ENCODE measurements around the gene FAM124B. TPM values are rescaled to one million over a fixed set of nuclear protein-coding genes. Genes with fewer than 3 reads are reported as not detected.

Gene FAM124B
- total RNA-seq, 1 donor from 2014 or later: 13.3 TPM

- no peak overlapping the region for H3K27ac ChIP-seq
- no peak for DNase-seq (ENCODE audit: low spot score in 2 of 2)
- intact Hi-C loops (cut with DNase I): no loop called here
- TF ChIP-seq, protein P1, sequence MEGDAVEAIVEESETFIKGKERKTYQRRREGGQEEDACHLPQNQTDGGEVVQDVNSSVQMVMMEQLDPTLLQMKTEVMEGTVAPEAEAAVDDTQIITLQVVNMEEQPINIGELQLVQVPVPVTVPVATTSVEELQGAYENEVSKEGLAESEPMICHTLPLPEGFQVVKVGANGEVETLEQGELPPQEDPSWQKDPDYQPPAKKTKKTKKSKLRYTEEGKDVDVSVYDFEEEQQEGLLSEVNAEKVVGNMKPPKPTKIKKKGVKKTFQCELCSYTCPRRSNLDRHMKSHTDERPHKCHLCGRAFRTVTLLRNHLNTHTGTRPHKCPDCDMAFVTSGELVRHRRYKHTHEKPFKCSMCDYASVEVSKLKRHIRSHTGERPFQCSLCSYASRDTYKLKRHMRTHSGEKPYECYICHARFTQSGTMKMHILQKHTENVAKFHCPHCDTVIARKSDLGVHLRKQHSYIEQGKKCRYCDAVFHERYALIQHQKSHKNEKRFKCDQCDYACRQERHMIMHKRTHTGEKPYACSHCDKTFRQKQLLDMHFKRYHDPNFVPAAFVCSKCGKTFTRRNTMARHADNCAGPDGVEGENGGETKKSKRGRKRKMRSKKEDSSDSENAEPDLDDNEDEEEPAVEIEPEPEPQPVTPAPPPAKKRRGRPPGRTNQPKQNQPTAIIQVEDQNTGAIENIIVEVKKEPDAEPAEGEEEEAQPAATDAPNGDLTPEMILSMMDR (IDR thresholded peaks at IDR 0.05): no peak
- no peaks in the 10 kb centered on the region for H3K36me3 ChIP-seq
- no peaks in the 10 kb centered on the region for H3K9me3 ChIP-seq
- H3K4me3 ChIP-seq: no peak overlapping the region
- no peaks in the 10 kb centered on the region for H3K27me3 ChIP-seq
- no peaks in the 10 kb centered on the region for H3K4me1 ChIP-seq
These were observed 24.7 kb upstream of the FAM124B start for GRCh38 chr2:224426656-224427055.

DNA sequence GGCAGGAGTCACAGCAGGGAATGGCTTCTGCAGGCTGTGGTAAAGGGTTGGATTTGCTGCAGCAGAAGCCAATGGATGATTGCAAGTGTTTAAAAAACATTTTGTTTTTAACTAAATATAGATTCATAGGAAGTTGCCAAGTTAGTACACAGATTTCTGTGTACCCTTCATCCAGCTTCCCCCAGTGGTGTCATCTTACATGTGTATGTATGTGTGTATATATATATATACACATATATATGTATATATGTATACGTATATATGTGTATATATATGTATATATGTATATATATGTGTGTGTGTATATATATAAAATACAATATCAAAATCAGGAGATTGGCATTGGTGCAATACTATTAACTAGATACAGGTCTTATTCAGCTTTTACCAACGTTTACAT lies 19.2 kb upstream of the FAM124B start:
- H3K4me3 ChIP-seq: no peak overlapping the region
- no peaks in the 10 kb centered on the region for H3K36me3 ChIP-seq
- intact Hi-C loops (cut with DNase I): no loop called here
- TF ChIP-seq, protein P1 (IDR thresholded peaks at IDR 0.05): no peak
- no peaks in the 10 kb centered on the region for H3K27me3 ChIP-seq
- no peak overlapping the region for H3K27ac ChIP-seq
- no peaks in the 10 kb centered on the region for H3K4me1 ChIP-seq
- no peak for DNase-seq (ENCODE audit: low spot score in 2 of 2)
- H3K9me3 ChIP-seq: no peaks in the 10 kb centered on the region

GRCh38 chr2:224417947-224418346 lies 16.0 kb upstream of the FAM124B start:
- intact Hi-C loops (cut with DNase I): no loop called here
- TF ChIP-seq, protein P1 (IDR thresholded peaks at IDR 0.05): no peak
- Histone ChIP-seq H3K4me1 (no peaks in the 10 kb centered on the region), H3K27me3 (no peaks in the 10 kb centered on the region), H3K36me3 (no peaks in the 10 kb centered on the region), H3K27ac (no peak overlapping the region), H3K9me3 (no peaks in the 10 kb centered on the region), H3K4me3 (no peak overlapping the region)
- no peak for DNase-seq (ENCODE audit: low spot score in 2 of 2)

- no peak for DNase-seq (ENCODE audit: low spot score in 2 of 2)
- Histone ChIP-seq H3K36me3 (no peaks in the 10 kb centered on the region), H3K4me1 (no peaks in the 10 kb centered on the region), H3K27ac (no peak overlapping the region), H3K4me3 (no peak overlapping the region), H3K27me3 (no peaks in the 10 kb centered on the region), H3K9me3 (no peaks in the 10 kb centered on the region)
- TF ChIP-seq, protein P1 (IDR thresholded peaks at IDR 0.05): no peak
- intact Hi-C loops (cut with DNase I): no loop called here
These were observed 15.4 kb upstream of the FAM124B start for GRCh38 chr2:224417361-224417729.

DNA sequence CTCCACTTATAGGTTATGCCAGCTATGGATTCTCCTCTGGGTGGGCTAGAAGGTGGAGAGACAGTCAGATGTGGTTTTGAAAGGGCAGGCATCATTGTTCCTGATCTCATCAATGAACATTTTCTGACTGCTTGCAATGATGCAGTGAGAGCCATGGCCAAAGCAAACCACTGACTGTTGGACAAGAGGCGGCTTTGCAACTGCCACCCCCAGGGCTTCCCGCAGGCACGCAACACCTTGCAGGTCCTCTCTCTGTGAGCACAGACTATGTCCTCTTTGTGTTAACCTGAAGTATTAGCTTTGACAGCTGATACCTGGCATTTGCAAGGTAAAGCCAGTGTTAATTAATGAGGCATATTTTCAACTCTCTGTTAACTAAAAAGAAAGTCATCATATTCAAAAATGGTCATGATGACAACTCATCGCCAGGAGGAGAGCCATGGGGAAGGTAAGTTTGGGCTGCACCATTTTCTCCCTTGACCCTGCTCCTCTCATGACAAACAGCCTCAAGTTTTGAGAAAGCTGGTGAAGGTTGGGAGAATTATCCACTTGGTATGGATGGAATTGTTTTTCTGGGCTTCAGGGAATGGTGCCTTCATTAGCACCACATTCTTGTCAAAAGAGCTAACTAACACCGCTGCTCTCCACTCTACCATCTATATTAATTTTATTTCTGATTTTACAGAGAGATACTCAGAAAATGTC lies 14.9 kb upstream of the FAM124B start:
- TF ChIP-seq, protein P1 (IDR thresholded peaks at IDR 0.05): no peak
- Histone ChIP-seq H3K4me3 (no peak overlapping the region), H3K4me1 (no peaks in the 10 kb centered on the region), H3K36me3 (no peaks in the 10 kb centered on the region), H3K27me3 (no peaks in the 10 kb centered on the region), H3K27ac (no peak overlapping the region), H3K9me3 (no peaks in the 10 kb centered on the region)
- no peak for DNase-seq (ENCODE audit: low spot score in 2 of 2)
- intact Hi-C loops (cut with DNase I): no loop called here

DNA sequence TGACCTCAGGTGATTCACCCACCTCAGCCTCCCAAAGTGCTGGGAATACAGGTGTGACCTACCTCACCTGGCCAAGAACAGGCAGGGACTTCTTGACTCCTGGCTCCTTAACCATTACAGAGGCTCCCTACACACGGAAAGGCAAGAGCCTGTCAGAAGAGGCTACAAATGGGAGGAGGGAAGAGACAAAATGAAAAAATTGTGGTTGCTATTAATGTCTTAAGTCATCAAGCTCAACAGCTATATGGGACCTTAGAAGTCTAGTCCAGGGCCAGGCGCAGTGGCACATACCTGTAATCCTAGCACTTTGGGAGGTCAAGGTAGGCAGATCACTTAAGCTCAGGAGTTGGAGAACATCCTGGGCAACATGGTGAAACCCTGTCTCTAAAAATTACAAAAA lies 11.5 kb upstream of the FAM124B start:
- TF ChIP-seq, protein P1 (IDR thresholded peaks at IDR 0.05): no peak
- intact Hi-C loops (cut with DNase I): no loop called here
- Histone ChIP-seq H3K27ac (no peak overlapping the region), H3K36me3 (no peaks in the 10 kb centered on the region), H3K9me3 (no peaks in the 10 kb centered on the region), H3K4me1 (no peaks in the 10 kb centered on the region), H3K27me3 (no peaks in the 10 kb centered on the region), H3K4me3 (no peak overlapping the region)
- no peak for DNase-seq (ENCODE audit: low spot score in 2 of 2)

Data from ascending aorta (tissue), 2 donors.